OCI-M2 (cell line): ENCODE data around the gene MYO1H.
"Not testable (repeated sequence)": the region's sequence is repeated elsewhere in the genome, so short reads cannot be mapped to it uniquely, and the experiment has no call there.

Experiments
- DNase-seq: peaks from one replicate; lab custom pipeline; 2025; ENCODE audit not compliant: unreplicated experiment; lab: John Stamatoyannopoulos, UW

MYO1H gene

GRCh38 chr12:109466305-109466704 is 118.6 kb downstream of the MYO1H start:
- DNase-seq: no peak

DNA sequence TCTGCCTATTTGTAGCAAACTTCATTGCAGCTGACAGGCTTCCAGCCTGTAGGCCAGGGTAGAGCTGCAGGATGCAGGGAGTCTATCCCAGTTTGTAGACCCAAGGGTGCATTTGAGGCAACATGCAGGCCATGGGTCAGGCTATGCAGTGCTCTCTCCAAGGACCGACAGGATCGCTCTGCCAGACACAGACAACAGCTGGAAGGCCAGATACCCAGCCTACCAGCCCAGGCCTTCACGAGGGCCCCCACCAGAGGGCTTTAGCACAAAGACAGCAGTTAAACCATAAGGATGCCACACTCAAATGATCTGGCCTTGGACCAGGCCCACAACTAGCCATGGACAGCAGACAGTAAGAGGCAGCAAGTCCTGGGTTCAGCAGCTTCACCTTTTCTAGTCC is 119.1 kb downstream of the MYO1H start:
- DNase-seq: no peak

GRCh38 chr12:109467978-109468676 is 120.4 kb downstream of the MYO1H start:
- DNase-seq: peak; percentile 24

DNA sequence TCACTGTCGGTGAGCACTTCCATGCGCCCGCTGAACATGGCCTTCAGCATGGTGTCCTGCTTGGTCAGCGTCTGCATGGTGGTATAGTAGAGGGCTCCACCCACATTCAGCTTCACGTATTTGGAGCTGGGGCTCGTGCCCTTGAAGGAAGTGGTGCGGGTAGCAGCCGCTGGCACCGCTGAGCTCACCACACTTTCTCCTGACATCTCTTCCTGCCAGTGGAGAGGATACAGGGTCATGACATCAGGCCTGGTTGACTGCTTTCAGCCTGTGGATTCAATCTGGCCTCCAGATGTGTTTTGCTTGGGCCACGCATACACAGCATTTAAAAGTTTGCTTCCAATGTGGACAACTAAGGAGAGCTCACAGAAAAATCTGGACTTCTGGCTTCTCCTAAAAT is 121.8 kb downstream of the MYO1H start:
- no peak for DNase-seq

- DNase-seq: no peak
Observed at GRCh38 chr12:109473006-109473405, 125.3 kb downstream of the MYO1H start.

DNA sequence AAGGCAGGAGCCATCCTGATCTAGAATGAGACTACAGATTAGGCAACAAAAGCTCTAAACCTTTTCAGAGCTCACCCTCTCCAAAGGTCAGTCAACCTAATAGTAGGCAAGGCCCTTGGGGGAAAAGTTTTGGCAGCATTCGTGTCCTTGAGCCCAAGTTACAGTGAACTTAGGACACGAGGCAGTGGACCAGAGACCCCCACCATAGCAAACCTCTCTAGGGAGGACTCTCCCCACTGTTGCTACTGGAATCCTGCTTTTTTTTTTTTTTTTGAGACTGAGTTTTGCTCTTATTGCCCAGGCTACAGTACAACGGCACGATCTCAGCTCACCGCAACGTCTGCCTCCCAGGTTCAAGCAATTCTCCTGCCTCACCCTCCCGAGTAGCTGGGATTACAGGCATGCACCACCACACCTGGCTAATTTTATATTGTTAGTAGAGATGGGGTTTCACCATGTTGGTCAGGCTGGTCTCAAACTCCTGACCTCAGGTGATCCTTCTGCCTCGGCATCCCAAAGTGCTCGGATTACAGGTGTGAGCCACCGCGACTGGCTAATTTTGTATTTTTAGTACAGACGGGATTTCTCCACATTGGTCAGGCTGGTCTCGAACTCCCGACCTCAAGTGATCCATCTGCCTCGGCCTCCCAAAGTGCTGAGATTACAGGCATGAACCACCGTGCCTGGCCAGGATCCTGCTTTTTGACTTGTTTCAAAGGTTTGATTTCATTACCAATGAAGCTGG is 126.0 kb downstream of the MYO1H start:
- not testable (repeated sequence) for DNase-seq

GRCh38 chr12:109475121-109475520 is 127.4 kb downstream of the MYO1H start:
- DNase-seq: no peak

DNA sequence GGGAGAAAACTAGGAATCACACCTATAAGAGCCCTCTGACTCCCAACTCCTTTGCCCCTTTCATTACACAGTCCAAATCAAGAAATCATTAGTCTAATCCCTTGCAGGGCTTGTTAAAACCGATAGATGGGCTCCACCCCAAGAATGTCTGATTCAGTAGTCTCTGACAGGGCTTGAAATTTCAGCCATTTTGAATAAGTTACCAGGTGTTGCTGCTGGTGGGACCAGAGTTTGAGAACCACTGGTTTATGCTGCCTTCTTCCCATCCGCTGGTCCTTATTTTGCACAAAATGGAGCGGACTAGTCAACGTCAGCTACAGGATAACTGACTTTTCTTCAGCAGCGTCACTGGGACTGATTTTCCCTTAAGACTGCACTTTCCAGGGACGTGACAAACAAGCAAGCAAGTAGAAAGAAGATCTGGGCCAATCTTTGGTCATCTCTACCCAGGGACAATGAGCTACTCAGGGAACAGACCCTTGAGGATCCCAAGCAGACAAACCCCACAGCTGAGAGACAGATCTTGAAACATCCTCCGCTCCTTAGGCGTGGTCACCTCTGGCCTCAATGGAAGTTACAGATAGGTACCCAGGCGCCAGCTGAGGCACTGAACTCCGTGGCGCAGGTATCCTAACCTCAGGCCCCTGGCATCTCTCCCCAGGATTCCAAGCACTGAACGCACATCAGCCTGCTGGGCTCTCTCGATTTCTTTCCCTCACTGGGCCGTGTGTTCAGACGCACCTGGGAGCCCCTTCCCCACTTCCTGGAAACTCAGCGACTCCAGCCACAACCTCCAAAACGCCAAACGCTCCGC is 128.5 kb downstream of the MYO1H start:
- no peak for DNase-seq

GRCh38 chr12:109476807-109477184 is 129.1 kb downstream of the MYO1H start:
- DNase-seq: no peak

DNA sequence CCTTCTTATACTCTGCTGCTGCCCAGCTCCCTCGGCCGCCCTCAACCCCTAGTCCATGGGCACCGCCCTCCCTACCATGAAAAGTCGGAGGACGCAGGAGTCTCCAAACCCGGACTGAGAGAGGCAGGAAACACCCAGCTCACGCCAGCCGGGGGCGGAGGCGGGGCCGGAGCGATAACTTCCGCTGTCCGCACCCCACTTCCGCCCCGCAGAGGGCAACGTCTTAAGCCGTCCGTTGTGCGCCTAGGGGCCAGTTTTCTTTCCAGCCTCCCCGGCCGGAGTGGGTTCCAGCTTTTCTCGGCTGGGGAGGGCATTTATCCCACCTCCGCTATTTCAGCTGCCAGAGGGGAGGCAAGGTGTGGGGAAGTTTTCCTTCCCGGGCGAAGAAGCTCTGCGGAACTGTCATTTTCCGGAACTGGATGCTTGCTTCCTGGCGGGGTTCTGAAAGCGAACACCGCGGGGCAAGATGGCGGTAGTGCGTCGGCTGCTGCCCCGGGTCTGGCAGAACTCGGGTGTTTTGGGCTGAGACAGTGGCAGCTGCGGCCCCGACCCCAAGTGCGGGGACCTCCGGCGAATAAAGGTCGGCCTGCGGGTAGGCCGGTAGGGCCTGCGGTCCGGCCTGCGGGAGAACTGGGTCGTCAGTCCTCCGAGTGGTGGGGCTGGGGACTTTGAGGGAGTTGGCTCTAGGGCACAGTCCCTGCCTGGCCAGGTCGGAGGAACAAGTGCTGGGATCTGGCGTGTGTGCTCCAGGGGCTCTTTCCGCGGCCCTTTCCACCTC is 129.7 kb downstream of the MYO1H start, which contains the start of the genes KCTD10 and UBE3B:
KCTD10 (minus strand) TSS at position 116 of the 778 bp plus-strand sequence; CDS start at position 78, 38 bp downstream.
UBE3B (plus strand) TSS at position 450 of the 778 bp plus-strand sequence. CDS start 5,918 bp downstream, outside the sequence.
- peak; percentile 17 for DNase-seq

- no peak for DNase-seq
Observed at GRCh38 chr12:109477963-109478315, 130.2 kb downstream of the MYO1H start.

DNA sequence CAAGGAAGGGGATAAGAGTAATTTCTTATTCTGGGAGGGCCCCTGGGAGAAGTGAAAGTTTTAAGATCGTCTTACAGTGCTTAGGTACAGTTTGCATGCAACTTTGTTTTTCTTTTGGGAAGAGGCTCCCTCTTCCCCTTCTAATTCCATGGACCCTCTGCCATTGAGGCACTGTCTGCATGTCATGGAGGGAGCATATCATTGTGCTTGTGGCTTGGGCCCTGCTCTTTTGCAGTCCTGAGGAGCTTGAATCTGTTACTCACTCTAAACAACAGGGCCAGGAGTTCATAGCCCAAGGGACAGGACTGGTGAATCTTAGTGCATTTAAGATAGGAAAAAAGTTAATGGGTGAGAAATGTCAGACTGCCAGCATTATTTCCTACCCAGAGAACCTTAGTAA is 132.1 kb downstream of the MYO1H start:
- DNase-seq: no peak

GRCh38 chr12:109480356-109480755 is 132.7 kb downstream of the MYO1H start:
- DNase-seq: no peak

- no peak for DNase-seq
Observed at GRCh38 chr12:109481863-109482262, 134.2 kb downstream of the MYO1H start.

- DNase-seq: no peak
Observed at GRCh38 chr12:109482491-109482890, 134.8 kb downstream of the MYO1H start.

- no peak for DNase-seq
Observed at GRCh38 chr12:109482894-109483293, 135.2 kb downstream of the MYO1H start.

DNA sequence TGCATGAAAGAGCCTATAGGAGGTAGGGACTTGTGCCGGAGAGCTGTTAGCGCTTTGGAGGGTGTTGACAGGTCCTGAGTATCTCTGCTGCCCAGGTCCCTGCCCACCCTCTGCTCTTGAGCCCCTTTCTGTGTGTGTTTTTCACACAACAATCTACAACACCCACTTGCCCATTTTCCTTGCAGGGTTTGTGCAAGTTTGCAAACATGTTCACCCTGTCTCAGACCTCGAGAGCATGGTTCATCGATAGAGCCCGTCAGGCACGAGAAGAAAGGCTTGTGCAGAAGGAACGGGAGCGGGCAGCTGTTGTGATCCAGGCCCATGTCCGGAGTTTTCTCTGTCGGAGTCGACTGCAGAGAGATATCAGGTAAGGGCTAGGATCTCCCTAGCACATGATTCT is 135.6 kb downstream of the MYO1H start:
- no peak for DNase-seq

DNA sequence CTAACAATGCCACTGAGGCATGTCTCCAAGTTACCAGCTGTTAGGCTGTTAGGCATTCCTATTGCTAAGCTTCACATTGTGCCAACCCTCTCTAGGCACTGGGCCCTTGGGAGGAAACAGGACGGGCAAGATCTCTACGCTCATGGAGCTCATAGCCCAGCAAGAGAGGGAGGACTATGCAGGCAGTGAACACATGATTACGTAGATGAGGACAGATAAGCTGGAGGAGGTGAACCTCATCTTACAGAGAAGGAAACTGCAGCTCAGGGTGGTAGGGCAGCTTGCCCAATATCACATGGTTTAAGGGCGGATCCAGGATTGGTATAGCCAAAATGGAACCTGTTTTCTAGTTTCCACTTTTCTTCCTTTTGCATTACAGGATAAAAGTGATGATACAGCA is 137.5 kb downstream of the MYO1H start:
- no peak for DNase-seq

DNA sequence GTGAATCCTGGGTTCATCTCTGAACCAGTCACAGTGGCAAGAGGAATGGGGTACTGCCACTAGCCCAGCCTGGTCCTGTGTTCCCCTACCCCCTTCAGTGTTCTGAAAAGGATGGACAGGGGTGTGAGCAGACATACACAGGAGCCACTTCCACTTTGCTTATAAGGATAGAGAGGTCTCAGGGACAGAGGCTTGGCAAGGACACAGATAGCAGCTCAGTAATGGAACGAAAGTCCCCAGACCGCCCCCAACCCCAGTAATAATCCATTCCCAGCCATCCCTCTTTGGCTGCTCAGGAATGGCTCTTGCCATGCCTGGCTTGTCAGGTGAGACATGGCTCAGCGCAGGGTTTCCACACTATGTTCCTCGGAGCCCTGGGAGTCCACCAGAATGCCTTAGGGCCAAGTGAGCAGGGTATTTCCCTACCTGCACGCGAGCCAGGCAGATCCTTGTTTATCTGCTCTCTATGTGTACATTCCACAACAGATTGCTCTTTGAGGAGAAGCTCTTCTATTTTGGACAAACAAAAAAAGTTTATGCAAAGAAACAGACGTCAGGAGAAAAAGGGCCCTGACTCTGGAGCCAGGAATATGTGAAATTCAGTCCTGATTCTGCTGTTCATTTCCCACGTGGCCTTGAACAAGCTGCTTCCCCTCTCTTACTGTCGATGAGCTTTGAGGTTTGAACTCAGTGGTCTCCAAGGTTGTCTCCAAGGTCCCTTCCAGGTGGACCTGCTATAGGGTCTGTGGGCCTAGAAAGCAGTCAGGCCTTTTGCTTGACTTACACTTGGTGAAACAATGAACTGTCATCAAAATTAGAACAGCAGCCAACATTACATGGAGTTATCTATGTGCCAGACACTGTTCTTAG is 139.7 kb downstream of the MYO1H start:
- no peak for DNase-seq
